ENCODE results near the gene SPATS2L. TPM values are rescaled to one million over a fixed set of nuclear protein-coding genes. Genes with fewer than 3 reads are reported as not detected.

Gene SPATS2L
- total RNA-seq, 4 donors from 2014 or later = 68.1 to 115 (median 94.9) TPM

GRCh38 chr2:200296118-200296517, 10.4 kb upstream of the SPATS2L start:
- DNase-seq (ENCODE audit: low spot score) (no peak), ATAC-seq (ENCODE audit: low FRiP score) (peak; percentile 71)
- no peak for TF ChIP-seq CTCF (IDR thresholded peaks at IDR 0.05)

GRCh38 chr2:200297100-200297499, 9.4 kb upstream of the SPATS2L start:
- no peak for DNase-seq (ENCODE audit: low spot score)

GRCh38 chr2:200297989-200298388, 8.5 kb upstream of the SPATS2L start:
- ATAC-seq (ENCODE audit: low FRiP score) = no peak
- no peak for DNase-seq (ENCODE audit: low spot score)
- TF ChIP-seq CTCF (IDR thresholded peaks at IDR 0.05) = no peak

More at GRCh38 chr2:200297100-200297499, 9.4 kb upstream of the SPATS2L start:
- no peak for TF ChIP-seq CTCF (IDR thresholded peaks at IDR 0.05)
- ATAC-seq (ENCODE audit: low FRiP score) = no peak

GRCh38 chr2:200298816-200299215, 7.7 kb upstream of the SPATS2L start:
- TF ChIP-seq CTCF (IDR thresholded peaks at IDR 0.05) = no peak
- DNase-seq (ENCODE audit: low spot score) = no peak
- ATAC-seq (ENCODE audit: low FRiP score) = no peak

- DNase-seq (ENCODE audit: low spot score) = no peak
- ATAC-seq (ENCODE audit: low FRiP score) = no peak
- TF ChIP-seq CTCF (IDR thresholded peaks at IDR 0.05) = no peak
Observed at GRCh38 chr2:200300065-200300464, 6.4 kb upstream of the SPATS2L start.

- no peak for DNase-seq (ENCODE audit: low spot score)
- no peak for TF ChIP-seq CTCF (IDR thresholded peaks at IDR 0.05)
- ATAC-seq (ENCODE audit: low FRiP score) = no peak
Observed at GRCh38 chr2:200300638-200301314, 5.7 kb upstream of the SPATS2L start.
